NAMALWA (cell line): ENCODE data around the gene SERPIND1.
A peak's percentile ranks its signal among the peaks of the same experiment; 100 is the strongest.

Source experiments
- DNase-seq: peaks from one replicate; pipeline ENCODE4 v3.0.0-alpha.2; 2015; ENCODE audit warnings: low spot score

Gene SERPIND1

GRCh38 chr22:20775342-20775895 lies 1.5 kb downstream of the SERPIND1 start:
- no peak for DNase-seq

- no peak for DNase-seq
These were observed 2.9 kb downstream of the SERPIND1 start for GRCh38 chr22:20776624-20777405.

GRCh38 chr22:20777420-20778177 lies 3.7 kb downstream of the SERPIND1 start:
- DNase-seq = no peak

GRCh38 chr22:20779014-20779817 lies 5.3 kb downstream of the SERPIND1 start:
- DNase-seq = no peak

- no peak for DNase-seq
These were observed 5.9 kb downstream of the SERPIND1 start for GRCh38 chr22:20779818-20780158.

- no peak for DNase-seq
These were observed 7.5 kb downstream of the SERPIND1 start for GRCh38 chr22:20781272-20781990.

GRCh38 chr22:20782083-20782482 lies 8.2 kb downstream of the SERPIND1 start:
- DNase-seq = no peak

GRCh38 chr22:20782596-20783299 lies 8.8 kb downstream of the SERPIND1 start:
- no peak for DNase-seq

GRCh38 chr22:20783300-20783673 lies 9.4 kb downstream of the SERPIND1 start:
- no peak for DNase-seq

- peak; percentile 84 for DNase-seq
These were observed 10.2 kb downstream of the SERPIND1 start for GRCh38 chr22:20783844-20784723.

GRCh38 chr22:20785415-20785814 lies 11.5 kb downstream of the SERPIND1 start:
- no peak for DNase-seq

- DNase-seq = no peak
These were observed 12.1 kb downstream of the SERPIND1 start for GRCh38 chr22:20786048-20786447.

GRCh38 chr22:20786536-20786979 lies 12.6 kb downstream of the SERPIND1 start:
- no peak for DNase-seq

GRCh38 chr22:20787223-20787622 lies 13.3 kb downstream of the SERPIND1 start:
- no peak for DNase-seq

- no peak for DNase-seq
These were observed 14.1 kb downstream of the SERPIND1 start for GRCh38 chr22:20787746-20788626.

GRCh38 chr22:20788627-20789344 lies 14.9 kb downstream of the SERPIND1 start:
- DNase-seq = no peak

- DNase-seq = no peak
These were observed 18.5 kb downstream of the SERPIND1 start for GRCh38 chr22:20792221-20792965.
